GM12891 (cell line): Measurements from ENCODE around the gene ATXN10.

ENCODE experiments used
- PAX5 ChIP-seq: IDR thresholded peaks from 2 replicates; pipeline ENCODE4 v1.6.1; 2011; ENCODE audit warnings: low read length, moderate library complexity, mild to moderate bottlenecking; ENCODE audit not compliant: insufficient read depth, severe bottlenecking
- POLR2A ChIP-seq: IDR thresholded peaks from 2 replicates; pipeline ENCODE4 v1.6.1; 2011; ENCODE audit warnings: low read depth, low read length, control low read depth
- POLR2AphosphoS5 ChIP-seq: IDR thresholded peaks from 2 replicates; pipeline ENCODE4 v1.6.1; 2011; ENCODE audit warnings: low read depth, low read length, control low read depth
- POU2F2 ChIP-seq: IDR thresholded peaks from 2 replicates; pipeline ENCODE4 v1.6.1; 2011; ENCODE audit warnings: low read depth, mild to moderate bottlenecking, control low read depth, low read length, moderate library complexity
- SPI1 ChIP-seq: IDR thresholded peaks from 2 replicates; pipeline ENCODE4 v1.6.1; 2011; ENCODE audit warnings: low read depth, low read length, control low read depth
- TAF1 ChIP-seq: IDR thresholded peaks from 2 replicates; pipeline ENCODE4 v1.6.1; 2011; ENCODE audit warnings: low read depth, low read length, control low read depth

- TF ChIP-seq POLR2A (no peak), POLR2AphosphoS5 (no peak), PAX5 (no peak), SPI1 (no peak), TAF1 (no peak), POU2F2 (no peak)
Measured at GRCh38 chr22:45817745-45818423, 146.2 kb downstream of the ATXN10 start.
